GM12892 (cell line): Measurements from ENCODE around the gene HK2.

Experiments used
- POLR2A ChIP-seq: IDR thresholded peaks from 2 replicates; pipeline ENCODE4 v1.6.1; 2011; ENCODE audit warnings: low read depth, low read length, control low read depth
- POLR2AphosphoS5 ChIP-seq: IDR thresholded peaks from 2 replicates; pipeline ENCODE4 v1.6.1; 2011; ENCODE audit warnings: low read depth, low read length, control low read depth
- TAF1 ChIP-seq: IDR thresholded peaks from 2 replicates; pipeline ENCODE4 v1.6.1; 2011; ENCODE audit warnings: low read depth, mild to moderate bottlenecking, control low read depth, low read length, borderline replicate concordance

DNA sequence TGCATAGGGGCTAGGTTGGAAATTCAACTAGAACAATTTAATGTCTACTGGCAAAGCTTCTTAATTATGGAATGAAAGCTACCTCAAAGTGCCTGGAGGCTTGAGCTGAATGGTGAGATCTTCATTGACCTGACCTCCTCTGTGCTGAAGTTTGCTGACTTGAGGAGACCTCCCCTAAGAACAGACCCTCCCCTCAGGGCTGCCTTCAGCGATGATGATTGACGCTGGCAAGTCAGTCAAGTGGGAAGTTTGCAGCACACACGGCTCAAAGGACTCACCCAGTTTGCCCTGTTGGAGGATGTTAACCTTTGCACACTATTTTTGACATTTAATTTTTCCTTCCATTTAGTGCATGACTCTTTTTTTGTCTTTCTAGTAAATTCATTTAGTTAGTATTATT is 107.4 kb downstream of the HK2 start:
- no peak for TF ChIP-seq POLR2A
- no peak for TF ChIP-seq POLR2AphosphoS5
- TF ChIP-seq TAF1 = no peak
